ENCODE data around the gene POLR2A. TPM values are rescaled to one million over a fixed set of nuclear protein-coding genes. Genes with fewer than 3 reads are reported as not detected.
A peak's percentile ranks its signal among the peaks of the same experiment; 100 is the strongest.

Gene POLR2A
- total RNA-seq, 1 donor, result 74.1 TPM

DNA sequence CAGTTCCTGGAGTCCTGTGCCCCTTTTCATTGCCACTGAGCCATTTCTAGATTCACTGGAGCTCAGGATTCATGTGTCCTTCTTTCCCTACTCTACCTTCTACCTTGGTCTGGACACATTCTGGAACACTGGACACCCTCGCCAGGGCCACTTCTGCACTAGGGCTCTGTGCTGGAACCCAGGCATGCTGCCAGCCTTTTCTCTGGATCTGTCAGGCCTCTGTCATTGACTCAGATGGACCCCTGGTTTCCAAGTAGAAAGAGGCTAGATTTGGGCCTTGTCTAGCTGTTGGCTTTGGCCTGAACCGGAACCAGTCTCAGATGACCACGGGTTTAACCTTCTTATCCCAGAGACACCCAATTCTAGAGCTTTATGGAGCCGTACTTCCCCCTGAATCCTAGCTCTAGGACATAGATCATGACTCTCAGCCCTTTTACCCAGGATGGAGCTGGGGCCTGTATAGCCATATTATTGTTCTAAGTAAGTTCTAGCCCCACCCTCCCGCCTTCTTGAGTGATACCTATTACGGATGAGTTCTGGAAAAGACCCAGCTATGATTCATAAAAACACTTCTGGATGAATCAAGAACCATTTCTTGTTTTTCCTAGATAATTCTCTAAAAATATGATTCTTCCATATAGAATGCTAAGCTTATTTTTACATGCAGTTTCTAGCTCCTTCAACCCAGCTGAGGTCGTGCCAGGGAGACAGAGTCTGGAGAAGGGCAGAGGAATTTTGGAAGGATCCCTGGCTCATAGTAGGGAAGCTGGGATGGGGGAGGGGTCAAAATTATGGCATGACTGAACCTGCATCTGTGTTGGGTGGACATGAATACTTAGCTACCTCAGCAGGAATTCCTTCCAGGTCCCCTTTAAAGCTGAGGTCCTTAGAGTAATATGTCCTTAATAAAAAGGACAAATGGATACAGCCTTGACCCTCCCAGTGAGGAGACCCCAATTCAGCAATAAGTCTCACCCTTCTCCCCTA, 40.4 kb upstream of the POLR2A start:
- TF ChIP-seq, protein P1, sequence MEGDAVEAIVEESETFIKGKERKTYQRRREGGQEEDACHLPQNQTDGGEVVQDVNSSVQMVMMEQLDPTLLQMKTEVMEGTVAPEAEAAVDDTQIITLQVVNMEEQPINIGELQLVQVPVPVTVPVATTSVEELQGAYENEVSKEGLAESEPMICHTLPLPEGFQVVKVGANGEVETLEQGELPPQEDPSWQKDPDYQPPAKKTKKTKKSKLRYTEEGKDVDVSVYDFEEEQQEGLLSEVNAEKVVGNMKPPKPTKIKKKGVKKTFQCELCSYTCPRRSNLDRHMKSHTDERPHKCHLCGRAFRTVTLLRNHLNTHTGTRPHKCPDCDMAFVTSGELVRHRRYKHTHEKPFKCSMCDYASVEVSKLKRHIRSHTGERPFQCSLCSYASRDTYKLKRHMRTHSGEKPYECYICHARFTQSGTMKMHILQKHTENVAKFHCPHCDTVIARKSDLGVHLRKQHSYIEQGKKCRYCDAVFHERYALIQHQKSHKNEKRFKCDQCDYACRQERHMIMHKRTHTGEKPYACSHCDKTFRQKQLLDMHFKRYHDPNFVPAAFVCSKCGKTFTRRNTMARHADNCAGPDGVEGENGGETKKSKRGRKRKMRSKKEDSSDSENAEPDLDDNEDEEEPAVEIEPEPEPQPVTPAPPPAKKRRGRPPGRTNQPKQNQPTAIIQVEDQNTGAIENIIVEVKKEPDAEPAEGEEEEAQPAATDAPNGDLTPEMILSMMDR (IDR thresholded peaks at IDR 0.05; ENCODE audit: insufficient read depth, low read length), result no peak
- no peak overlapping the region for H3K4me3 ChIP-seq (ENCODE audit: low read depth, low read length)
- peak; percentile 81 for DNase-seq (ENCODE audit: low read depth)

DNA sequence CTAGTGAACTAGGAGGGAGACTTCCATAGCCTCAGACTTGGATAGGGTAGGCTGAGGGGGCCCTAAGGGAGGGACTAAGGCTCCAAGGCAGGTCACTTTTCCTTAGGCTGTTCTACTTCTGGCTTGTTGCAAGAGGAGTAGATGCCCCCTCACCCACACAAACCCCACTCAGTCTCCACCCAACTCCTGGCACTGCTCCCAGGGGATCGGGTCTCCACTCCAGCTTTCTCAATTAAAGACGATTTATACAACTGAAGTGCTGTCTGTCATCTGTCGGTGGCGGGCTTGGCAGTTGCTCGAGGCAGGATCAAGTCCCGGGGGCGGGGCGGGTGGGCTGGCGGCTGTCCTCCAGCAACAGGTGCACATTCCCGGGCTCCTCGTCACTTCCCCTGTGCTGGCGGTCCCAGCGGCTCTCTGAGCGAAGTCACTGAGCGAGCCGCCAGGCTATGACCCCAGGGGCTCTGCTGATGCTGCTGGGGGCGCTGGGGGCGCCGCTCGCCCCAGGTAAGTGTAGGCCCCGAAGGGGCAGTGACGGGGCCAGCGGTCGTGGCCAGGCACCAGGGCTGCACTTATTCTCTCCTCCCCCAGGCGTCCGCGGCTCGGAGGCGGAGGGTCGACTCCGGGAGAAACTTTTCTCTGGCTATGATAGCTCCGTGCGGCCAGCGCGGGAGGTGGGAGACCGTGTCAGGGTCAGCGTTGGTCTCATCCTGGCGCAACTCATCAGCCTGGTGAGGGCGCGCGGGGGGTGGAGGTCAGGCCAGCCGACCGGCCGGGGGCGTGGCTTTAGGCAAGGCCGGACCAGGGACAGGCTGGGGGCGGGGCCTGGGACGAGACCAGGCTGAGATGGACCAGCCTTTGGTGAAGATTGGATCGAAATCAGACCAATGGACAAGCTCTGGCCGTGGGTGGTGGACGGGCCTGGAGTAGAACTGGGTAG, 39.2 kb upstream of the POLR2A start, which contains the start of gene CHRNB1:
TSS of gene CHRNB1 (plus strand) at position 380 of the 937 bp plus-strand sequence. CDS start at position 447, 67 bp downstream.
- peak within 1 kb of the TSS; percentile 33 for H3K4me3 ChIP-seq (ENCODE audit: low read depth, low read length)
- DNase-seq (ENCODE audit: low read depth), result no peak
- TF ChIP-seq, protein P1 (IDR thresholded peaks at IDR 0.05; ENCODE audit: insufficient read depth, low read length), result no peak

DNA sequence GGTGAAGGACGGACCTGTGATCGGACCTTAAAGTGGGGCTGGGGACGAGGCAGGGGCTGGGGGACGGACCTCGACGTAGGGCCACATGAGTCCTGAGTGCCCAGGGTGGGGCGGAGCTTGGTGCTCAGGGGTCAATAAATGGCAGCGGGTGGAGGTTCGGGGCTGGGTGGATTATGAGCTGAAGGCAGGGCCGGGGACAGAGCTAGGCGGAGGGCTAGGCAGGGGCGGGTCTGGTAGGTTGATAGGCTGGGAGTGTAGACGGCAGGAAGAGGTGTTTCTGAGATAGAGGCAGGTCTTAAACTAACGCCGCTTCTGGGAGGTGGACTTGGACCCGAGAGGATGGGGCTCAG, 38.6 kb upstream of the POLR2A start:
- TF ChIP-seq, protein P1 (IDR thresholded peaks at IDR 0.05; ENCODE audit: insufficient read depth, low read length), result no peak
- DNase-seq (ENCODE audit: low read depth), result no peak
- H3K4me3 ChIP-seq (ENCODE audit: low read depth, low read length), result peak overlapping the region; percentile 33

DNA sequence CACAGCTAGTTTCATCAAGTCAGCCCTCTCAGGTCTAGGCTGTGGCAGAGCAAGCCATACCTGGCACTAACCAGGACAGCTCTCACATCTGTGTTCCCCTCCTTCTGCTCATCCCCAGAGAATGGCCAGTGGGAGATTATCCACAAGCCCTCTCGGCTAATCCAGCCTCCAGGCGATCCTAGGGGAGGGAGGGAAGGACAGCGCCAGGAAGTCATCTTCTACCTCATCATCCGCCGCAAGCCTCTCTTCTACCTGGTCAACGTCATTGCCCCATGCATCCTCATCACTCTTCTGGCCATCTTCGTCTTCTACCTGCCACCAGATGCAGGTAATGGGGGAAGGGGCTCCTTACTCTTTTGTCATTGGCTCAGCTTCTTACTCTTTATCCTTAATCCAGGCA, 35.7 kb upstream of the POLR2A start:
- DNase-seq (ENCODE audit: low read depth), result no peak
- TF ChIP-seq, protein P1 (IDR thresholded peaks at IDR 0.05; ENCODE audit: insufficient read depth, low read length), result no peak
- no peak overlapping the region for H3K4me3 ChIP-seq (ENCODE audit: low read depth, low read length)

DNA sequence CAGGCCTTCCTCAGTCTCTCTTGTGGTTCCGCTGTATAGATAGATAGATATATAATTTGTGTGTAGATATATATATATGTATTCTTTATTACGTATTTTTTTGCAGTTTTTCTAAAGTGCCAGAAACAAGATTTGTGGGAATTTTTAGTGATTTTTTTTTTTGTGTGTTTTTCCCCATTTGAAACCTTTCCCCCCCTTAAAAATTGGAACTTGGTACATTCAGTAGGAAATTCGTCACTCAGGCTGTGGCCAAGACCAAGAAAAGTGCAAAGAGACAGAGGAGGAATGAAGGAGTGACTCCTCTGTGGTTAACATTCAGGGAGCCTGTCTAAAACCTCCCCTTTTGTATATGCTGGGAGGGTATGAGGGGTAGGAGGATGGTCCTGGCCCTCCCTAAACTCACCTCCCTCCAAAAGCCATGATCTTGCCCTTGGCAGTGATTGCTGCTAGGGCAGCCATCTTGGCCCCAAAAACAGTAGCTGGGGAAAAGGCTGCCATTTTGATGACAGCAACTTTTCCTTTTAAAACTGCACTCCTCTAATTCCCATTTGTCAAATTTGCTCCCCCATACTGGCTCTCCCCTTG, 24.1 kb upstream of the POLR2A start:
- DNase-seq (ENCODE audit: low read depth), result peak; percentile 24

More for the DNA sequence above, 24.1 kb upstream of the POLR2A start:
- no peak overlapping the region for H3K4me3 ChIP-seq (ENCODE audit: low read depth, low read length)
- TF ChIP-seq, protein P1 (IDR thresholded peaks at IDR 0.05; ENCODE audit: insufficient read depth, low read length), result no peak

All from fibroblast of the aortic adventitia (primary cell).